Measurements from ENCODE around the gene MYBPC2. TPM values are rescaled to one million over a fixed set of nuclear protein-coding genes. Genes with fewer than 3 reads are reported as not detected.

Gene MYBPC2
- total RNA-seq, 2 donors from 2014 or later = not detected

GRCh38 chr19:50449236-50449899, 16.7 kb downstream of the MYBPC2 start:
- Histone ChIP-seq H3K27me3 (no peaks in the 10 kb centered on the region), H3K4me1 (no peaks in the 10 kb centered on the region), H3K4me3 (no peak overlapping the region), H3K36me3 (replicated peaks in 1 of 2; ENCODE audit: insufficient read depth in 1 of 2, low read depth in 2 of 2) (no peaks in the 10 kb centered on the region), H3K27ac (no peak overlapping the region), H3K9me3 (no peaks in the 10 kb centered on the region)
- intact Hi-C loops (cut with DNase I) = no loop called here
- TF ChIP-seq, protein P1, sequence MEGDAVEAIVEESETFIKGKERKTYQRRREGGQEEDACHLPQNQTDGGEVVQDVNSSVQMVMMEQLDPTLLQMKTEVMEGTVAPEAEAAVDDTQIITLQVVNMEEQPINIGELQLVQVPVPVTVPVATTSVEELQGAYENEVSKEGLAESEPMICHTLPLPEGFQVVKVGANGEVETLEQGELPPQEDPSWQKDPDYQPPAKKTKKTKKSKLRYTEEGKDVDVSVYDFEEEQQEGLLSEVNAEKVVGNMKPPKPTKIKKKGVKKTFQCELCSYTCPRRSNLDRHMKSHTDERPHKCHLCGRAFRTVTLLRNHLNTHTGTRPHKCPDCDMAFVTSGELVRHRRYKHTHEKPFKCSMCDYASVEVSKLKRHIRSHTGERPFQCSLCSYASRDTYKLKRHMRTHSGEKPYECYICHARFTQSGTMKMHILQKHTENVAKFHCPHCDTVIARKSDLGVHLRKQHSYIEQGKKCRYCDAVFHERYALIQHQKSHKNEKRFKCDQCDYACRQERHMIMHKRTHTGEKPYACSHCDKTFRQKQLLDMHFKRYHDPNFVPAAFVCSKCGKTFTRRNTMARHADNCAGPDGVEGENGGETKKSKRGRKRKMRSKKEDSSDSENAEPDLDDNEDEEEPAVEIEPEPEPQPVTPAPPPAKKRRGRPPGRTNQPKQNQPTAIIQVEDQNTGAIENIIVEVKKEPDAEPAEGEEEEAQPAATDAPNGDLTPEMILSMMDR (IDR thresholded peaks at IDR 0.05) = no peak
- TF ChIP-seq POLR2A (IDR thresholded peaks at IDR 0.05) = no peak
- WGBS, 2 donors = 48 to 56% methylated on average over 12 to 14 of the region's 14 CpGs
- ATAC-seq (no peak), DNase-seq (no peak)

DNA sequence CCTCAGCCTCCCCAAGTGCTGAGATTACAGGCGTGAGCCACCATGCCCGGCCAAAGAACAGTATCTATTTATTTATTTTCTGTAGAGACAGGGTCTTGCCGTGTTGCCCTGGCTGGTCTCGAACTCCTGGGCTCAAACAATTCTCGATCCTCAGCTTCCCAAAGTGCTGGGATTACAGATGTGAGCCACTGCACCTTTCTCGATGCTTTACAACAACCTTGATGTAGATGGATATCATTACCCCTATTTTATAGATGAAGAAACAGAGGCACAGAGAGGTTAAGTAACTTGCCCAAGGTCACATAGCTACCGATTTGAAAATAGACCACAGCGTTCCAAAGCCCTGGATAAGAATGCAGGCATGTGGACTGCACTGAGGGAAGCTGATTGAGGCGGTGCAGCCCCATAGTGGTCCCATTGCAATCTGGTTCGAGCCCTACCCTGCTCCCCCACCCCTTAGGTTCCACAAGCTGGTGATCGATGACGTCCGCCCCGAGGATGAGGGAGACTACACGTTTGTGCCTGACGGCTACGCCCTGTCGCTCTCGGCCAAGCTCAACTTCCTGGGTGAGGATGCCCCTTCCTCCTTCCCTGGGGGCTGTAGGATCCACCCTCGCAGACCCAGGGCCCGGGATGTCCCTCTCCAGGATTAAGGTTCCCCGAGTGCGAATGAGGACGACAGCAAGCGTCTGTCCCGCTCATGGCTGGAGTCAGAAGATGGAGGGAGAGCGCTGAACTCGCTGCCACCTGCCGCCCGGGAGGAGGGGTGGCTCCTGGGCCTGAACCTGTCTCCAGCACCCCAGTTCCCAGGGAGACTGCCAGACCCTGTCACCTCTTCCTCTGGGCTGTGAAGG, 17.9 kb downstream of the MYBPC2 start:
- intact Hi-C loops (cut with DNase I) = no loop called here
- WGBS, 2 donors = 55 to 63% methylated on average over 15 to 29 of the region's 30 CpGs
- Histone ChIP-seq H3K27ac (no peak overlapping the region), H3K4me1 (no peaks in the 10 kb centered on the region), H3K9me3 (no peaks in the 10 kb centered on the region), H3K4me3 (no peak overlapping the region), H3K27me3 (no peaks in the 10 kb centered on the region), H3K36me3 (replicated peaks in 1 of 2; ENCODE audit: insufficient read depth in 1 of 2, low read depth in 2 of 2) (no peaks in the 10 kb centered on the region)
- no peak for TF ChIP-seq POLR2A (IDR thresholded peaks at IDR 0.05)
- TF ChIP-seq, protein P1 (IDR thresholded peaks at IDR 0.05) = no peak
- no peak for ATAC-seq
- DNase-seq = no peak

GRCh38 chr19:50451223-50451534, 18.5 kb downstream of the MYBPC2 start:
- no peaks in the 10 kb centered on the region for H3K4me1 ChIP-seq
- DNase-seq = no peak
- no peak overlapping the region for H3K27ac ChIP-seq
- TF ChIP-seq, protein P1 (IDR thresholded peaks at IDR 0.05) = no peak
- no peak for TF ChIP-seq POLR2A (IDR thresholded peaks at IDR 0.05)
- H3K27me3 ChIP-seq = no peaks in the 10 kb centered on the region
- ATAC-seq = no peak
- no peaks in the 10 kb centered on the region for H3K9me3 ChIP-seq
- intact Hi-C loops (cut with DNase I) = no loop called here
- WGBS, 2 donors = 46 to 50% methylated on average over 11 to 13 of the region's 13 CpGs
- no peak overlapping the region for H3K4me3 ChIP-seq
- H3K36me3 ChIP-seq (replicated peaks in 1 of 2; ENCODE audit: insufficient read depth in 1 of 2, low read depth in 2 of 2) = no peaks in the 10 kb centered on the region

- DNase-seq (no peak), ATAC-seq (no peak)
- TF ChIP-seq, protein P1 (IDR thresholded peaks at IDR 0.05) = no peak
- no peak for TF ChIP-seq POLR2A (IDR thresholded peaks at IDR 0.05)
- Histone ChIP-seq H3K9me3 (no peaks in the 10 kb centered on the region), H3K36me3 (replicated peaks in 1 of 2; ENCODE audit: insufficient read depth in 1 of 2, low read depth in 2 of 2) (no peaks in the 10 kb centered on the region), H3K4me1 (no peaks in the 10 kb centered on the region), H3K27ac (no peak overlapping the region), H3K4me3 (no peak overlapping the region), H3K27me3 (peaks cover 0 to 5% of the 10 kb centered on the region in 2 donors)
- intact Hi-C loops (cut with DNase I) = no loop called here
- WGBS, 2 donors = 85 to 92% methylated on average over 3 of the region's 3 CpGs
These were observed 20.6 kb downstream of the MYBPC2 start for GRCh38 chr19:50453243-50453642.
